ENCODE measurements around the gene SEC24D.

DNA sequence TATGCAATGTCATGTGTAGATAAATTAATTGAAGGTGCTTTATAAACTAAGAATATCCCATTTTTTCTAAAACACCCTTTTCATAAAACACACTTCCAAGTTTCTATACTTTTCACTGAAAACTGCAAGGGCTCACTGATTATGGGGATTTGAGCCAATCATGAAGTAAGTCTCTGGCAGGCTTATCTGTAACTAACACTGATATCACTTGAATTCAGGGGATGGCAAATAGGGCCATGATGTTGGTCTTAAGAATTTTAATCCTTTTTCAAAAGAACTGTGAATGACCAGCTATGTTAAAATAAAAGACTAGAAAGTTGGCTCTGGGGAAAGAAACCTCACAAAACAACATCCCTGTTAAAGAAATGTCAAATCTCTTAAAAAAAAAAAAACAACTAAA, 13.0 kb upstream of the SEC24D start:
- TF ChIP-seq CTCF (IDR thresholded peaks at IDR 0.05) (no peak), POLR2A (IDR thresholded peaks at IDR 0.05) (no peak)

Data from heart left ventricle (tissue), 13 donors.